ENCODE data around the gene PCDH15. TPM values are rescaled to one million over a fixed set of nuclear protein-coding genes. Genes with fewer than 3 reads are reported as not detected.

Gene PCDH15
- total and polyA plus RNA-seq, 2 experiments from 2014 or later: 0.29 to 0.66 TPM

DNA sequence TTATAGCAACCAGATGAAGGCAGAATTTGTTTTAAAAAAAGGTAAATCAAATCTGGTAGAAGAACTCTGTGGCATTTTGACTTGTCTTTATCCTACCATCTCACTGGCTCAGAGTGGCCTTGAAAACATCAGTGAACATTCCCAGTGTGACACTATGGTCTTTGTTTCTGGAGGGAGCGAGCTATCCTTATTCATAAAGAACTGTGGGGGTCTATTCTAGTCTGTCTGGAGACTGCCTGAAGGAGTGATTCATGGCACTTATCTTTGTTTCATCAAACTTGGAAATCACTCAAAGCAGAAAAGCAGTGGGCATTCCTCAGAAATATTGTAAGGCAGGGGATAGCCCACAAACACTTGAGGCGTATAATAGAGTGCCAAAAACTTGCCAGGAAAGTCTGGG, 719.1 kb downstream of the PCDH15 start (continued):
- no peak for TF ChIP-seq POLR2AphosphoS5 (IDR thresholded peaks at IDR 0.05; ENCODE audit: low read depth)
- TF ChIP-seq, protein P1, sequence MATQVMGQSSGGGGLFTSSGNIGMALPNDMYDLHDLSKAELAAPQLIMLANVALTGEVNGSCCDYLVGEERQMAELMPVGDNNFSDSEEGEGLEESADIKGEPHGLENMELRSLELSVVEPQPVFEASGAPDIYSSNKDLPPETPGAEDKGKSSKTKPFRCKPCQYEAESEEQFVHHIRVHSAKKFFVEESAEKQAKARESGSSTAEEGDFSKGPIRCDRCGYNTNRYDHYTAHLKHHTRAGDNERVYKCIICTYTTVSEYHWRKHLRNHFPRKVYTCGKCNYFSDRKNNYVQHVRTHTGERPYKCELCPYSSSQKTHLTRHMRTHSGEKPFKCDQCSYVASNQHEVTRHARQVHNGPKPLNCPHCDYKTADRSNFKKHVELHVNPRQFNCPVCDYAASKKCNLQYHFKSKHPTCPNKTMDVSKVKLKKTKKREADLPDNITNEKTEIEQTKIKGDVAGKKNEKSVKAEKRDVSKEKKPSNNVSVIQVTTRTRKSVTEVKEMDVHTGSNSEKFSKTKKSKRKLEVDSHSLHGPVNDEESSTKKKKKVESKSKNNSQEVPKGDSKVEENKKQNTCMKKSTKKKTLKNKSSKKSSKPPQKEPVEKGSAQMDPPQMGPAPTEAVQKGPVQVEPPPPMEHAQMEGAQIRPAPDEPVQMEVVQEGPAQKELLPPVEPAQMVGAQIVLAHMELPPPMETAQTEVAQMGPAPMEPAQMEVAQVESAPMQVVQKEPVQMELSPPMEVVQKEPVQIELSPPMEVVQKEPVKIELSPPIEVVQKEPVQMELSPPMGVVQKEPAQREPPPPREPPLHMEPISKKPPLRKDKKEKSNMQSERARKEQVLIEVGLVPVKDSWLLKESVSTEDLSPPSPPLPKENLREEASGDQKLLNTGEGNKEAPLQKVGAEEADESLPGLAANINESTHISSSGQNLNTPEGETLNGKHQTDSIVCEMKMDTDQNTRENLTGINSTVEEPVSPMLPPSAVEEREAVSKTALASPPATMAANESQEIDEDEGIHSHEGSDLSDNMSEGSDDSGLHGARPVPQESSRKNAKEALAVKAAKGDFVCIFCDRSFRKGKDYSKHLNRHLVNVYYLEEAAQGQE (IDR thresholded peaks at IDR 0.05; ENCODE audit: unreplicated experiment): no peak

GRCh38 chr10:54067361-54067760, 733.7 kb downstream of the PCDH15 start:
- TF ChIP-seq EZH2phosphoT487 (IDR thresholded peaks at IDR 0.05; ENCODE audit: unreplicated experiment): no peak
- TF ChIP-seq, protein P1 (IDR thresholded peaks at IDR 0.05; ENCODE audit: unreplicated experiment): no peak
- no peak for TF ChIP-seq ZNF114 (CRISPR knock-in tag; IDR thresholded peaks at IDR 0.05)
- Histone ChIP-seq H2AFZ (0 out of 2 replicates have a peak overlapping the region, but pooled peaks have one; percentile 50), H3K79me2 (replicated peaks; ENCODE audit: insufficient read depth) (no peaks in the 10 kb centered on the region), H3K27me3 (ENCODE audit: insufficient read depth) (no peaks in the 10 kb centered on the region), H3K4me3 (no peak overlapping the region), H3K36me3 (ENCODE audit: insufficient read depth) (no peaks in the 10 kb centered on the region), H3K27ac (ENCODE audit: low read depth) (no peak overlapping the region), H4K20me1 (replicated peaks; ENCODE audit: insufficient read depth) (no peaks in the 10 kb centered on the region), H3K9me2 (ENCODE audit: insufficient read depth) (no peaks in the 10 kb centered on the region; the same call in 1 of the 2 replicates), H3K4me1 (ENCODE audit: insufficient read depth) (no peaks in the 10 kb centered on the region), H3F3A (replicated peaks; ENCODE audit: low read depth) (no peaks in the 10 kb centered on the region), H3K4me2 (no peak overlapping the region)
- H3K27ac Mint-ChIP-seq: no peak overlapping the region
- DNase-seq (ENCODE audit: low spot score) (no peak), ATAC-seq (no peak)
- no peaks in the 10 kb centered on the region for H3K36me3 Mint-ChIP-seq (ENCODE audit: low read depth)
- H3K4me1 Mint-ChIP-seq: no peaks in the 10 kb centered on the region
- no peak overlapping the region for H3K4me3 Mint-ChIP-seq
- peaks cover 1% of the 10 kb centered on the region for H3K27me3 Mint-ChIP-seq (ENCODE audit: insufficient read depth, low read depth, poor library complexity)
- H3K9me3 Mint-ChIP-seq: no peaks in the 10 kb centered on the region

DNA sequence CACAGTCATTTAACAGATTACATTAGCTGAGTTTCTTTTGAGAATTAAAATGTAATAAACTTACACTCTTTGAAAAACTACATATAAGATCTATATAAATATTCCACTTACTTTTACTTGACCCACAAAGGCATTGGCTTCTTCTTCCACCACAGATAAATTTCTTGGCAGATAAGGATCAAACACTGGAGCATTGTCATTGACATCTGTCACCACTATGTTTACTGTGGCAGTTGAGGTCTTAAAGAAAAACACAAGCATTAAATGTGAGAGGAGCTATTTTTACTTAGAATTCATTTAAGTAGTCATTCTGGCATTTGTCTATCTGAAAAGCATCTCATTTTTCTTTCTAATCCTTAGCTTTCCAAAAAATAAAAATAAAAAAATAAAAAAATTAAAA, 734.4 kb downstream of the PCDH15 start:
- no peaks in the 10 kb centered on the region for H3F3A ChIP-seq (replicated peaks; ENCODE audit: low read depth)

More for the DNA sequence above, 734.4 kb downstream of the PCDH15 start:
- Histone ChIP-seq H2AFZ (no peak overlapping the region), H3K36me3 (ENCODE audit: insufficient read depth) (no peaks in the 10 kb centered on the region), H4K20me1 (replicated peaks; ENCODE audit: insufficient read depth) (no peaks in the 10 kb centered on the region), H3K27ac (ENCODE audit: low read depth) (no peak overlapping the region), H3K4me1 (ENCODE audit: insufficient read depth) (no peaks in the 10 kb centered on the region), H3K27me3 (ENCODE audit: insufficient read depth) (no peaks in the 10 kb centered on the region), H3K9me2 (ENCODE audit: insufficient read depth) (no peaks in the 10 kb centered on the region; the same call in 1 of the 2 replicates), H3K79me2 (replicated peaks; ENCODE audit: insufficient read depth) (no peaks in the 10 kb centered on the region), H3K4me3 (no peak overlapping the region), H3K4me2 (no peak overlapping the region)
- no peak overlapping the region for H3K4me3 Mint-ChIP-seq
- ATAC-seq (no peak), DNase-seq (ENCODE audit: low spot score) (no peak)
- no peaks in the 10 kb centered on the region for H3K9me3 Mint-ChIP-seq
- H3K27me3 Mint-ChIP-seq (ENCODE audit: insufficient read depth, low read depth, poor library complexity): no peaks in the 10 kb centered on the region
- H3K36me3 Mint-ChIP-seq (ENCODE audit: low read depth): no peaks in the 10 kb centered on the region
- no peaks in the 10 kb centered on the region for H3K4me1 Mint-ChIP-seq
- TF ChIP-seq, protein P2, sequence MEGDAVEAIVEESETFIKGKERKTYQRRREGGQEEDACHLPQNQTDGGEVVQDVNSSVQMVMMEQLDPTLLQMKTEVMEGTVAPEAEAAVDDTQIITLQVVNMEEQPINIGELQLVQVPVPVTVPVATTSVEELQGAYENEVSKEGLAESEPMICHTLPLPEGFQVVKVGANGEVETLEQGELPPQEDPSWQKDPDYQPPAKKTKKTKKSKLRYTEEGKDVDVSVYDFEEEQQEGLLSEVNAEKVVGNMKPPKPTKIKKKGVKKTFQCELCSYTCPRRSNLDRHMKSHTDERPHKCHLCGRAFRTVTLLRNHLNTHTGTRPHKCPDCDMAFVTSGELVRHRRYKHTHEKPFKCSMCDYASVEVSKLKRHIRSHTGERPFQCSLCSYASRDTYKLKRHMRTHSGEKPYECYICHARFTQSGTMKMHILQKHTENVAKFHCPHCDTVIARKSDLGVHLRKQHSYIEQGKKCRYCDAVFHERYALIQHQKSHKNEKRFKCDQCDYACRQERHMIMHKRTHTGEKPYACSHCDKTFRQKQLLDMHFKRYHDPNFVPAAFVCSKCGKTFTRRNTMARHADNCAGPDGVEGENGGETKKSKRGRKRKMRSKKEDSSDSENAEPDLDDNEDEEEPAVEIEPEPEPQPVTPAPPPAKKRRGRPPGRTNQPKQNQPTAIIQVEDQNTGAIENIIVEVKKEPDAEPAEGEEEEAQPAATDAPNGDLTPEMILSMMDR (conservative IDR thresholded peaks at IDR 0.05; ENCODE audit: low read depth in 2 of 2): no peak
- no peak for TF ChIP-seq ZNF331 (CRISPR knock-in tag; IDR thresholded peaks at IDR 0.05; ENCODE audit: low read depth)
- H3K27ac Mint-ChIP-seq: no peak overlapping the region
